Activated CD8-positive, alpha-beta memory T cell treated with anti-CD3 and anti-CD28 coated beads for 36 hours (primary cell): ENCODE data around the gene ADRB2. TPM values are rescaled to one million over a fixed set of nuclear protein-coding genes. Genes with fewer than 3 reads are reported as not detected.

Experiments used
- CTCF ChIA-PET: fragments of 350-600 bp; sonication (Branson Sonifier 250); formaldehyde crosslinking; loops from one replicate; lab custom pipeline; 2021; ENCODE audit warnings: antibody characterized with exemption; lab: Charles Lee
- POLR2A ChIA-PET: fragments of 350-600 bp; sonication (Branson Sonifier 250); formaldehyde crosslinking; loops from one replicate; lab custom pipeline; 2021; ENCODE audit warnings: antibody characterized with exemption; lab: Charles Lee
- total RNA-seq, 2 experiments: library from RNA; stranded (reverse); gene quantifications; one replicate each; pipeline ENCODE4 v1.2.3, GENCODE V29; 2021

The ADRB2 gene
- under 1 TPM; 0.57 to 0.65 TPM for total RNA-seq

DNA sequence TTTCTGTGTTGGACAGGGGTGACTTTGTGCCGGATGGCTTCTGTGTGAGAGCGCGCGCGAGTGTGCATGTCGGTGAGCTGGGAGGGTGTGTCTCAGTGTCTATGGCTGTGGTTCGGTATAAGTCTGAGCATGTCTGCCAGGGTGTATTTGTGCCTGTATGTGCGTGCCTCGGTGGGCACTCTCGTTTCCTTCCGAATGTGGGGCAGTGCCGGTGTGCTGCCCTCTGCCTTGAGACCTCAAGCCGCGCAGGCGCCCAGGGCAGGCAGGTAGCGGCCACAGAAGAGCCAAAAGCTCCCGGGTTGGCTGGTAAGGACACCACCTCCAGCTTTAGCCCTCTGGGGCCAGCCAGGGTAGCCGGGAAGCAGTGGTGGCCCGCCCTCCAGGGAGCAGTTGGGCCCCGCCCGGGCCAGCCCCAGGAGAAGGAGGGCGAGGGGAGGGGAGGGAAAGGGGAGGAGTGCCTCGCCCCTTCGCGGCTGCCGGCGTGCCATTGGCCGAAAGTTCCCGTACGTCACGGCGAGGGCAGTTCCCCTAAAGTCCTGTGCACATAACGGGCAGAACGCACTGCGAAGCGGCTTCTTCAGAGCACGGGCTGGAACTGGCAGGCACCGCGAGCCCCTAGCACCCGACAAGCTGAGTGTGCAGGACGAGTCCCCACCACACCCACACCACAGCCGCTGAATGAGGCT lies at the start of gene ADRB2:
Gene ADRB2, plus strand, starts transcription at position 559 of the 686 bp plus-strand sequence. CDS start 221 bp downstream, outside the sequence.
- ChIA-PET POLR2A (no interaction called here), CTCF (interaction anchor here (1.0 to 1.3 kb wide), 4 partner anchors 20 to 95 kb away, joined by 3 read pairs; no protein-coding TSS in a partner anchor)

DNA sequence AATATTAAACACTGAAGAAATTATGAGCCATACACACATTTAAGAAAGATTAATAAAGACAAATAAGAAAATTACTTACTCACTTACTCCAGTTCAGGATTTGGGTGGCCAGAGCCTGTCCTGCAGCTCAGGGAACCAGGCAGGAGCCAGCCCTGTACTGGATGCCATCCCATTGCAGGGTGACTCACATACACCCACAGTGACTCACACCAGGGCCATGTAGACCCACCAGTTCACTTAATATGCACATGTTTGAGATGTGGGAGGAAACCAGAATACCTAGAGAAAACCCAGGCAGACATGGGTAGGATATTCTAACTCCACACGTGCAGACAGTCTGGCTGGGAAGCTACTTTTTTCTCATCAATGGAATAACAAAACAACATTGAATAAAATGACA lies 49.6 kb upstream of the ADRB2 start:
- ChIA-PET POLR2A (no interaction called here), CTCF (no interaction called here)

DNA sequence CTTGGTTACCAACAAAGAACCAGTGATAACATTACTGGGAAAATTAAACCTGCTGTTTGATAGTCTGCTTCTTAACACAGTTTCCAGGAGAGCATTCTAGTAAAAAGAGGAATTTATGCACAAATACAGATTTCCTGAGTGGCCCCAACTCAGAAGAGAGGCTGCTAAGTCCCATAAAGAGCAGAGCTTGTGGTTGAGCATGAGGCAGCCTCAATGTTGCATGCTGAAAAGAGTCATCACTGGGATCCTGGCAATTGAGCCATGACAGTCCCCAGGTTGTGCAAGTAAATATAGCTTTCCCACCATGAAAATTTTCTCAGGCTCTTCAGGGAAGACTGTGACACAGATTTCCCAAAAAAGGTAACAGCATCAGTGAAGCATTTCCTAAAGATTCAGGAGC lies 47.5 kb upstream of the ADRB2 start:
- ChIA-PET POLR2A (no interaction called here), CTCF (interaction anchor here (0.7 kb wide), 1 partner anchor 309 kb away, joined by 5 read pairs; no protein-coding TSS in a partner anchor)

DNA sequence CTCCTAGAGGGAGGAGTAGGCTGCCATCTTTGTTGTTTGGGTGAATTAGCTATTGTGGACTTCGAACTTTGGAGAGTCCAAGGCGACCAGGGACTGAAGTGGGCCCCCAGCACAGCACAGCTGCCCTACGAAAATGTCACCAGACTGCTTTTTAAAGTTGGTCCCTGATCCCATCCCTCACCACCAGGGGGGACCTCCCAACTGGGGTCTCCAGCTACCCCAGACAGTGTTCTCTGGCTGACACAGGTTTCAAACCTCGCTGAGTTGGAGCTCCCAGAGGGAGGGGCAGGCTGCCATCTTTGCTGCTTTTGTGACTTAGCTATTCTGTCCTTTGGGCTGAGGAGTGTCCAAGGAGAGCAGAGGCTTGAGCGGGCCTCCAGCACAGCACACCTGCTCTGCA lies 45.7 kb upstream of the ADRB2 start:
- ChIA-PET POLR2A (no interaction called here), CTCF (interaction anchor here (1.3 kb wide), 1 partner anchor 177 kb away, joined by 4 read pairs; no protein-coding TSS in a partner anchor)

DNA sequence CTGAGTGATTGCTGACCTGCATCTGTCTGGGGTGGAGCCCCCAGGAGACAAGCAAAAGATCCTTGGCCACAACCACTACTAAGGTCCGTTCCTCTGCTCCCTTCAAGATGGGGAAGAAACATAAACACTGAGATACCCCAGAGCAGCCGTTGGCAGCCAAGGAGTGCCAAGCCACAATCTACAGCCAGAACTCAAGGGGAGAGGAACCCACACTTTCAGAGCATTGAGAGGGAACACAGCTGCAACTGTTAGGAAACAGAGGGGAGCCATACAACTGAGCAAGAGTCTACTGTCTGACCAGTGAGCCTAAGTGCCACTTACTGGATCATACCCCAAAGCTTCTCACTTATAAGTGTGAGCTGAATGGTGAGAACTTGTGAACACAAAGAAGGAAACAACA lies 44.6 kb upstream of the ADRB2 start:
- ChIA-PET CTCF (no interaction called here), POLR2A (no interaction called here)

DNA sequence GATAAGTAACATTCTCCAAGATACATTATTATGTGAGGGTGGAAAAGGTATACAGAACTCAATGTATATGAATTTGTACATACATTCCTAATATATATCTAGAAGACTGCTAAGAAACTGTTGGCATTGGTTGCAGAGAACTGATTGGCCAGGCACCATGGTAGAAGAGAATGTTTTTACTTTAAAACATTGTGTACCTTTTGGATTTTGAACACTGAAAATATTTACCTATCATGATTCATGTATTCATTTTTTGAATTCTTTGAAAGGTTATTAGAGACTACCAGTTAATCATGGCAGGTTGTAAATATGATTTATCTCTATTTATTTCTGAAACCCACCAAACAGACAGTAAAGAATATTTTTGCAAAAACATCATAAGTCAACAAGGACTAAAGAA lies 41.2 kb upstream of the ADRB2 start:
- ChIA-PET POLR2A (no interaction called here), CTCF (no interaction called here)

DNA sequence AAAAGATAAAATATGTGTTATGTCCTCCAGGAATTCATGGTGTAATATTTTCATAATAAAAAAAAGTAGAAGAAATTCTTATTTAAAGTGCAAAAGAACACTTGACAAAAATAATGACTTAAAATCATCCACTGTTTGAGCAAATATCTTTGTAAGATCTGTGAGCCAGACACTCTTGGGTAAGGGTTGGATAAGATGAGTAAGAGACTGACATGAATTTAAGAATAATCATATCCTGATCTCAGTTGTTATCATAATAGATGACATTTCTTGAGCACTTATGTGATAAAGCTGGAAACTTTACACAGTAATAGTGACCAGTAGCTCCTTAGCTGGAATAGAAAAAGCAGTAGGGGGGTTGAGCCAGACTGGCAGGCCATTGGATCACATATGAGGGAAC lies 40.0 kb upstream of the ADRB2 start:
- POLR2A ChIA-PET, result no interaction called here
- CTCF ChIA-PET, result interaction anchor here (0.6 kb wide), 1 partner anchor 1286 kb away, joined by 3 read pairs; no protein-coding TSS in a partner anchor

DNA sequence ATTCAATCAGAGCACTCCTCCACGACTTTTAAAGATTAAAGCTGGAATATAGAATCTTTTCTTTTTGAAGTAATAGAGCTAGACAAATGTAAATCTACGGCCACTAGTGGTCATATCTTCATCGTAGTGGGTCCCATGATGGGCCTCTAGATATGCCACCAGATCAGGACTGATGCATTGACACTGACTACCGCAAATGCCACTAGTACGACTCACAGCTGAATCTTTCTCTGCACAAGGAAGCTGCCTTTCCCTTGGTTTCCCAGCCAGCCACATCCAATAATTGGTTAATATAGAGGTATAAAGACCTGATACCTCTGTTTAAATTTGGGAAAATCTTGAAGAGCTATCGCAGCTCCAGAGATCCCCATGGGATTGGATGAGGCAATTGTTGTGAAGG lies 37.8 kb upstream of the ADRB2 start:
- ChIA-PET CTCF (interaction anchor here (0.8 to 1.1 kb wide), 2 partner anchors 16 to 25 kb away, joined by 3 read pairs; no protein-coding TSS in a partner anchor), POLR2A (no interaction called here)

DNA sequence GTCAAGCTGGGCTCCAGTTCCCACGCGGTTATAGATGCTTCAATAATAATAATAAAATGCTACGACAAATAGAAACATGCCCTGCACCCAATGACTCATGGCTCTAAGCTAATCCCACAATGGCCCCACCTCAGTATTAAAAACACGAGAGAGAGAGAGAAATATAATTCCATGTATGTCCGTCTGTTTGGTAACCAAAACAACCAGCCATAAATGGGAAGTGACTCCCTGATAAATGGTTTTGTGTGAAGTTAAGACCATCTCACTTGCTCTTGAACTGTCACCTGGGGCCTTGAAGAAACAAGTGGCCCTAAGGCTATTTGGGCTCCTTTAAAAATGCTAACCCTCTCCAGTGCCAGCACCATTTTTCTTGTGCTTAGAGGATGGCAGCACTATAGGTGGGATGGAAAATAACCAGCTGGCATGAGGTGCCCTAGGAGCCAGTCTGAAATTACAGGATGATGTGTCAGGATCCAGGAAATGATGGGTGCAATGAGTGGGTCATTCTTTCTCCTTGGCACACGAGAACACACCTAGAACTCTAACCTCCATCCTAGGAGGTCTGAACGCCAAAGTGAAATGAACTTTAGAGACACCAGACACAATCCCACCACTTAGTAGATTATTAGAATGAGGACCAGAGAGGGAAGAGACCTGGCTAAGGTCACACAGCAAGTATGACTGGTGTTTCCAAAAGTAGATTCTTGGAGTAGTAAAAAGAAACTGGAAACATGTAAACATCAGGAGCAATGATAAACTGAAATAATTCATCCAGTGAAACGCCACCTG lies 35.7 kb upstream of the ADRB2 start:
- CTCF ChIA-PET, result interaction anchor here (0.8 to 1.6 kb wide), 3 partner anchors 9 to 244 kb away, joined by 3 to 5 read pairs (median 3); no protein-coding TSS in a partner anchor
- POLR2A ChIA-PET, result interaction anchor here (0.6 kb wide), 1 partner anchor 34 kb away, joined by 3 read pairs; no protein-coding TSS in a partner anchor

DNA sequence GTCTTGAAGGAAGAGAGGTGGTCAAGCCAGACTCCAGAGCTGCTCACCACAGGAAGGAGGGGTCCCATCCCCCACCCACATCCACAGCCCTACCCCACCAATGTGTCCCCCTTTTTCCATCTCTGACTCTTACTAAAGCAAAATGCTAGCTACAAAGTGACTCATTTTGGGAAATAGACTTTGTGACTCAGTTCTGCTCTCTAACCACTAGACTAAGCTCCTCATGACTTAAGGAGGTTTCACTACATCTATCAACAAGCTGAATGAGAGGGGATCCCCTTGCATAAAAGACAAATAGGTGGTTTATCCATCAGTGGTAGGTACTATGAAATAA lies 35.1 kb upstream of the ADRB2 start:
- ChIA-PET POLR2A (interaction anchor here (0.6 to 0.7 kb wide), 3 partner anchors 9 to 20 kb away, joined by 3 to 4 read pairs (median 3); no protein-coding TSS in a partner anchor), CTCF (interaction anchor here (0.8 to 1.6 kb wide), 7 partner anchors 9 to 244 kb away, joined by 3 to 5 read pairs (median 3); no protein-coding TSS in a partner anchor)

DNA sequence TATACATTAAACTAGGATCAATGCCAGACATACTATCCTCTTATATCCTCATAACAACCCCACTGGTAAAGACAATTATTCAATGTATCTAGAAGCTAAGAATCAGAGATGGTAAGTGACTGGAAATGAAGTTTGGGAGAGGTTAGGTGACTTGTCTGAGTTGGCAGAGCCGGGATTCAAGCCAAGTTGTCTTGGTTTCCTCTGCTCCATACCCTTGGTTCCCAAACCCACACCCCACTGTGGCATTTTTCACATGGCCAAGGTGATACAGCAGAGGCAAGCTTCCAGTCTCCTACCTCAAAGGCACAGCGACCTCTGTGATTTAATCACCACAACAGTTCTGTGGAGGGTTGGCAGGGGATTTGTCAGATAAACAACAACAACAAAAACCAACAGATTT lies 34.7 kb upstream of the ADRB2 start:
- POLR2A ChIA-PET, result interaction anchor here (0.6 to 0.7 kb wide), 3 partner anchors 8 to 19 kb away, joined by 3 to 4 read pairs (median 3); no protein-coding TSS in a partner anchor
- CTCF ChIA-PET, result interaction anchor here (0.8 to 1.6 kb wide), 7 partner anchors 8 to 244 kb away, joined by 3 to 5 read pairs (median 3); no protein-coding TSS in a partner anchor

DNA sequence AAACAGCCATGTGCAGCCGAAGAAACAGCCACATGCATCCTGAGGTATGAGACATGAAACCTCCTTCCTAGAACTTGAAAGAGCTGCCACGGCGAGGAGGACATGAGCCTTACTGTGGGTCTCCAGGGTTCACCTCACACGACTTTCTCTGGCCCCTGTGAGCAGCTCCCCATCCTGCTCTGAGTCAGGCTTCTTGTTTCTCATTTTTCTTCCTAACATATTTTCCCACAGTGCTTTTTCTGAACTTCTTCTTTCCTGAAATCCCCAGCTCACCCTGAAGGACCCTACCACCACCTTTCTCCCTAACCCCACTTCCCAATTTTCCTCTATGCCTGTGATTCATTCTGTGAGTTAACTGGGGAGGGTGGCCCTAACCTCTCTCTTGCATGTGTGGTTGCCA lies 33.7 kb upstream of the ADRB2 start:
- ChIA-PET CTCF (interaction anchor here (1.3 kb wide), 1 partner anchor 164 kb away, joined by 3 read pairs; no protein-coding TSS in a partner anchor), POLR2A (no interaction called here)

DNA sequence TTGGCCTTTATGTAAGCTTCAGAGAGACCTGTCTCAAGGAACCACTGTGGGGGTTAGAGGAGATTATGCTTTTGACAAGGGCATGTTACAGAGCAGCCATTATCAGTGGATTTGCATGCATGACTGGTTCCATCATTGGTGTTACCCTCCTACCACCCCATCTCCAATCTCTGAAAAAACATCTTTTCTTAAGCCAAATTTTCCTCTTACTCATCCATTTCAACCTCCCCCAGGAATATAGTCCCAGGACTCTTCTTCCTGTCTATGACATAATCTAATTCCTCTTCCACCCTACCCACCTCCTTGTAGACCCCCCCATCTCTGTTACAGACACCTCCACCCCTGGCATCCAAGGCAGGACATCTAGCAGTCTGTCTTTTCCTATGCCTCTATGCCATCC lies 33.1 kb upstream of the ADRB2 start:
- ChIA-PET CTCF (no interaction called here), POLR2A (no interaction called here)

DNA sequence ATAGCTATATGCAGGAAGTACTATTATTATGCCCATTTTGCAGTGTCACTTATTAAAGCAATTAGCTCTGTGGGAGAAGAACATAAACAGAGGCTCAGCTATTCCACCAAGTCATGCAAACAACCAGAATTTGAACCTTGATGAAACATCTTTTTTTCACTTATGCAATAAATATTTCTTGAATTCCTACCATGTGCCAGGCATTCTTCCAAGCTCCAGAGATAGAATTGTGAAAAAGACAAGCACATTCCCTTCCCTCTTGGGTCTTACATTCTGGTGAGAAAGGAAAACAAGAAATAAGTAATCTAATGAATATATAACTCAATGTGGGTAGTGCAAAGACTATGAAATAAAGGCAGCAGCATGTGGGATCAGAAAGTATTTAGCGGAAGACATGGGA lies 32.1 kb upstream of the ADRB2 start:
- POLR2A ChIA-PET, result no interaction called here
- CTCF ChIA-PET, result no interaction called here

DNA sequence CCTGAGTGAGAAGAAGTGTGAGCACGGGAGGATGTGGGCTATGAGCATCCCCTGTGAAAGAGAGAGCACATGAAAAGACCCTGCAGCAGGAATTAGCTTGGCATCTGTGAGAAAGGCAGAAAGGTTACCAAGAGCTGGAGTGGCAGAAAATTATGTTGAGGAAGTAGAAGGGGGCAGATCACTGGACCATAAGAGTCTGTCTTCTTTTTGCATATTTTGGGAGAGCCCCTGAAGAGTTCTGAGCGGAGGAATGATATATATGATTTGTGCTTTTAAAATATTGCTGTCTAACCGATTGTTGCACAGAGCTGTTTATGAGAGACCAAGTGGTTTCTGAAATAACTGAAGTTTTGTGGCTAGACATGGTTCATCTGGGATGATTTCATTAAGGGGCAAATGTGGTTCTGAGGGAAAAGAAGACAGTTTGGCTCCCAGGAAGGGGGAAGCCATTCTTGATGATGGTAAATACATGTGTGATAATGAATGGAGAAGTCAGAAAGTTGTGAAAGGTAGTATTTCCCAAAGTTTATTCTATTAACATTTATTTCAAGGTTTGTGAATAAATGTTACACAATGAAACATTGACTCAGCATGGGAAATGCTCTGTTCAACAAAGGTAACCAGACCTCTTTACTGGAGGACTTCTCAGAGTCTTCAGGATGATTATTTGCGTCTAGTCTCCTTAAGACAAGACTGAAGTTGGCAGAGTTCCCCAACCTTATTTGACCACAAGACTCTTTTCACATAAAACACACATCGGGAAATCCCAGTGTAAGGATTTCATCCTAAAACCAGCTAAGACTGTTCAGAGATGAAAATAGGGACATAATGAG lies 31.5 kb upstream of the ADRB2 start:
- ChIA-PET CTCF (no interaction called here), POLR2A (no interaction called here)

DNA sequence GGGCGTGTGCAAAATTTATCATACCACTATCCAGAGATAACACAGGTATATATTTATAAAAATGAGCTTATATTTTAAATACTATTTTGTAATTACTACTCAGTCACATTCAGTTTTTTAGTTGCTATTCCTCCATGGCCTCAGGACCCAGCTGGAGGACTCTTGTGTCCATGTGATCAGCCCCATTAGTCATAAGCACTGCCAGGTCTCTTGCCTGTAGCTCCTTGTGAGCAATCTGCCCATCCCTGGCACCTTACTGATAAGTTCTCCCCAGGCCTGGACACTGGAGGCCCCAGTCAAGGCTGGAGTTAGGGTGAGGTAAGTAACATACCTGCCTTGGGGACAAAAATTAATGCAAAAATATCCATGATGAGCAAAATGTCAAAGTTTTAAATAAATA lies 29.5 kb upstream of the ADRB2 start:
- POLR2A ChIA-PET, result no interaction called here
- CTCF ChIA-PET, result interaction anchor here (0.7 kb wide), 1 partner anchor 29 kb away, joined by 3 read pairs; the partner anchor contains the start of gene ADRB2

DNA sequence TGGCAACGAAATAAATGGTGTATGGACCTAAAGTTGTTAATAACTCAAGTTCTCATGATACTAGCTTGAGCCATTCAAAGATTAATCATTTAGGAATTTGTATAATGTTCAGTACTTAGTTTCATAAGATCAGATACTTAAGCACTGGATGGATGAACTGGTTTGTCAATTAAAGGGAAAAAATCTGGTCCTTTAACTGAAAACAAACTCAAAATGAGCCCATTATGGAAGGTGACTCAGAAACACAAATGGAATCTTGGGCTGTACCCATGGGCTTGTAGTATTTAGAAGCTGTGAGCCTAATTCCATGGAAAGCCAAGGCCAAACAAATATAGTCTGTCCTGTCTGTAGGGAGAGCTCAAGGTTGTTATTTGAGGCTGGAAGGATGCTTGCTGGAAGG lies 27.6 kb upstream of the ADRB2 start:
- ChIA-PET CTCF (no interaction called here), POLR2A (no interaction called here)

DNA sequence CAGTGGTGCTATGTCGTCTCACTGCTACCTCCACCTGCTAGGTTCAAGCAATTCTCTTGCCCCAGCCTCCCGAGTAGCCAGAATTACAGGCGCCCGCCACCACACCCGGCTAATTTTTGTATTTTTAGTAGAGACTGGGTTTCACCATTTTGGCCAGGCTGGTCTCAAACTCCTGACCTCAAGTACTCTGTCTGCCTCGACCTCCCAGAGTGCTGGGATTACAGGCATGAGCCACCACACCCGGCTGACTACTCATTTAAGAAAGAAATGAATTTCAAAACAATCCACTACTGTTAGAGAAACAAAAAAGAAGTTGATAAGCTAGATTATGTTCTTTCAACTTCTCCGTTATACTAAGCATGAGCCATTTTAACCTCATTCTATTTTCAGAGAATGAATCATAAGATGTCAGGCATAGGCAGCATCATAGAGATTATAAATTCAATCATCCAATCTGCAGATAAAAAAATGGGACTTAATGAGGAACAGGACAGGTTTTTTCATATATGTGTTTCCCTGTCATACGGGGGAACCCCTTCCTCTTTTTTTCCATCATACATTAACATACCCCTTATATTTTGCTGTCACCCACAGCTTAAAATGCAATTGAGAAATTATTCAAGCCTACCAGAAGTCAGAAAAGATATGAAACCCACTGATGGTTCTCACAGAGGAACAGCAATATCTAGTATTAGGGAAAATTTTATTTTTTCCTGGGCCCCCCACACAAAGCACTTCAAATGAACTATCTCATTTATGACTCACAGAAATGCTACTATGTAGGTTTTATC lies 26.5 kb upstream of the ADRB2 start:
- CTCF ChIA-PET, result interaction anchor here (1.3 kb wide), 1 partner anchor 9 kb away, joined by 3 read pairs; no protein-coding TSS in a partner anchor

More for the DNA sequence above, 26.5 kb upstream of the ADRB2 start:
- POLR2A ChIA-PET, result interaction anchor here (1.0 kb wide), 1 partner anchor 8 kb away, joined by 4 read pairs; no protein-coding TSS in a partner anchor
